HG03025 (cell line): ENCODE data around the gene PLIN5.

Source experiments
- ATAC-seq: cut with Tn5 transposase; IDR thresholded peaks from one replicate; pipeline ENCODE4 v1.9.1; 2021; ENCODE audit warnings: mild to moderate bottlenecking, moderate library complexity; ENCODE audit not compliant: unreplicated experiment, low FRiP score

The PLIN5 gene

GRCh38 chr19:4507804-4508203 lies 27.2 kb downstream of the PLIN5 start:
- ATAC-seq: no peak

DNA sequence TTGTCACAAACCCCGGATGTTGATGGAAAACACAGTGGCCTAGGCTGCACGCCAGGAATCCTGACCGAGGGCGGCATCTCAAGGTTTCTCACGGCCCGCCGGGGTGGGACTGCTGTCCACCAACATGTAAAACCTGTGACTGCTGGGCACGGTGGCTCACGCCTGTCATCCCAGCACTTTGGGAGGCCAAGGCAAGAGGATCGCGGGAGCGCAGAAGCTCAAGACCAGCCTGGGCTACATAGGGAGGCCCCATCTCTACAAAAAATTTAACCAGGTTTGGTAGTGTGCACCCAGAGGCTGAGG lies 27.9 kb downstream of the PLIN5 start:
- no peak for ATAC-seq

DNA sequence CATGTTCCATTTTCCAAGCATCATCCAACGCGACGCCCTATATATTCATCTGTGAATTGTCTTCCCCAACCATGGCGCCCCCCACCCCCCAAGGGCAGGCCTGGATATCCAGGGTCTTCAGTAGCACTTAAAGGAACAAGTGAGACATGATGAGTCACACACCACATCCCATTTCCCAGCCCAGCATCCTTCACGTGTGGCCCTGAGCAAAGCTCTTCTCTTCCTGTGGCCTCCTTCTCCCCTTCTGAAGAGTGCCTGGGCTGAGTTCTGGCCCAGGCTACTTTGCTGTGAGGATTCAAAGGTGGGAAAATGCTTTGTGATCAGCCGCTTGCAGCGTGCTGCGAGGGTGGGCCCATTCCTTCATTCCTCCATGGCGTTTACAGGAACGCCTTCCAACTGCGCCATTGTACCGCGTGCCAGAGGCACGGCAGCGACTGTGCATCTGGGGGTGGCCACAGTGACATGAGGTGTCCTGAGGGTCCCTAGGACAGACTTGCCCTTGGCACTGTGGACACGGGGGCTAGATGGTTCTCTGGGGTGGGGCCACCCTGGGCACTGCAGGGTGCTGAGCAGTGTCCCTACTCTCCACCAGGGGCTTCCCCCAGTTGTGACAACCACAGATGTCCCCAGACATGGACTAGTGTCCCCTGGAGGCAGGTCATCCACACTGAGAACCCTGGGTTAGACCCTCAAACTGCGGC lies 28.4 kb downstream of the PLIN5 start:
- no peak for ATAC-seq

DNA sequence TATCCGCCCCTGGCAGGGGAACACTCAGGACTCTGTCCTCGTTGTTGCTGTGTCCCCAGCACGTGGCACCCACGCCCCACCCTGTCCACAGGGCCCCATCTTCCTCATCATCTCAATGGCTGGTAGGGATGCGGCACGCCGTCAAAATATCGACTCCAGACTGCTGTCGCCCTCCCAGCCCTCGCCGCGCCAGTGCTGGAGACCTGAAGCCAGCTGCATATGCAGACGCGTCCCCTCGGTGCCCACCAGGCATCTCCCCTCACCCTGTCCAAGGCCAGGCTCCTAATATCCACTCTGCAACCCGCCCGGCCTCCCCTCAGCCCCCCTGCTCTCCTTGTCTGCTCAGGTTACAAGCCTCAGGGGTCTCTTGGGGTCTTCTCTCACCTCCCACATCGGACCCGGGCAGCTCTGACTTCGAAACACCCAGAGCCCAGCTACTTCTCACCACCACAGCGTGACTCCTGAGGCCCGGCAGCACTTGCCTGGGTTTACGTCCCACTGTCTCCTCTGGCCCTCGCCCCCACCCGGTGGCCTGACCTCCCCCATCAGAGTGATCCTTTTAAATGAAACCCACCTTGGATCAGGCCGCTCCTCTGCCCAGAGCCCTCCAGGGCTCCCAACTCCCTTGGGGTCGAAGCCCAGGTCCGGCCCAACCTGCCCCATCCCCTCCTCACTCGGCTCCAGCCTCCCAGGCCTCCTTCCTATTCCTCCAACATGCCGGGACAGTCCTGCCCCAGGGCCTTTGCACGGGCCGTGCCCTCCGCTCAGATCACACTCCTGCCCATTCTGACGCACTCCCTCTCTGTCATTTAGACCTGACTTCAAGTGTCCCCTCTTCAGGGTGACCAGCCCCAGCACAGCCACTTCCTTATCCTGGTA lies 29.2 kb downstream of the PLIN5 start:
- no peak for ATAC-seq

- no peak for ATAC-seq
These were observed 30.0 kb downstream of the PLIN5 start for GRCh38 chr19:4504891-4505569.

DNA sequence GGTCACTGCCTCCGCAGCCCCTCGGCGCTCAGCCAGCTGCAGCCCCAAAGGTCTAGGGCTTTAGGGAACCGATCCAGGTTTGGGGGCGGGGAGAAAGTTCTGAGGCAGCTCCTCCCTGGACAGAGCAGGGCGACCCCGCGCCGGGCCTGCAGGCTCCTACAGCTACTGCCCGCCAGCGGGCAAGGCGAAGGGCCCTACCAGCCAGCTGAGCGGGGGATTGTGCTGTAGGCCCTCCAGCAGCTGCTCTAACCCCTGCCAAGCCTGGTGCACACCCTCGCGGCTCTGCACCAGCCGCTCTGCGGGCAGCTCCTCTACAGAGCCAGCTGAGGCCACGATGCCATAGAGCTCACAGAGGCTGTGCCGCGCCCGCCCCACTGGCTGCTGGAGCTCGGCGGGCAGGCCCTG lies 30.7 kb downstream of the PLIN5 start:
- ATAC-seq: no peak

DNA sequence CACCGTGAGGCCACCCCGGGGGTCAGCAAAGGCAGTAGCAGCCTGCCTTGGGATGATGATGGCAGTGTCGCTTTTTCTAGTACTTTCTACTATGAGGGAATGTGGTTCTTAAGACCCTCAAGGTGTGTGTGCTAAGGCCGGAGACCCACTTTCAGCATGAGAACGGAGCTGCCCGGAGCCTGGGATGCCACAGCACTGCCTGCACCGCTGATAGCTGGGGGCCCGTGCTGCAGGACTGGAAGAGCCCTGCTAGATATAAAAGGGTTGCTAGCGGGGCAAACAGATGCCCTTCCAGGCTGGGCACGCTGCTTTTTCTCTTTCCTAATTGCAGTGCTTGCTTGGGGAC lies 31.2 kb downstream of the PLIN5 start:
- no peak for ATAC-seq

DNA sequence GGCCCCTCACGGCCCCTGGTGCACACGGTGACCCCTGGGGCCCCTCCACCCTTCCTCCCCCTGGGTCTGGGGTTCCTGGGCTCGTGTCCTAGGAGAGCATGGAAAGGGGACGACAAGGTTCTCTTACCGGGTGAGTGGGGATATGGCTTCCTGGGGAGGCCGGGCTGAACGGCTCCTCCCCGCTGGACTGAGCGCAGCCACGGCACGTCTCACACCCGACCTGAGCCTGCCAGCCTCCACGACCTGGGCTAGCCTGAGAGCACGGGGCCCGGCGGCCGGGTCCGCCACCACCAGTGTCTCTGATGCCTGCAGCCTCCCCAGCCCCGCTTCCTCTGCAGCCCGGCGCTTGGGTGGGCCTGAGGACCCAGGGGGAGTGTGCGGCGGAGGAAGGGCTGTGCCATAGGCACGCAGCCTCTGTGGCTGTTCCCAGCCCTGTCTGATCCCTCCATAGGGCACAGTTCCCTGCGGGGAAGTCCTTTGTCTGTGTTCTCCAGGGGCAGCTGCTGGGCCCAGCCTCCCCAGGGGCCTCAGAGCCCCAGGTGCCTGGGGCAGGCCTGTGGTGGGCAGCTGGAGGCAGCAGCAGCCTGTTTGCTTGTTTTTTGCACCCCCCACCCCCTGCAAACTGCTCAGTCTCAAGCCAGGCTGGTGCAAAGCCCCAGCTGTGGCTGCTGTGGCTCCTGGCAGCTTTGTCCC lies 31.7 kb downstream of the PLIN5 start:
- no peak for ATAC-seq

GRCh38 chr19:4502282-4503131 lies 32.5 kb downstream of the PLIN5 start:
- no peak for ATAC-seq

DNA sequence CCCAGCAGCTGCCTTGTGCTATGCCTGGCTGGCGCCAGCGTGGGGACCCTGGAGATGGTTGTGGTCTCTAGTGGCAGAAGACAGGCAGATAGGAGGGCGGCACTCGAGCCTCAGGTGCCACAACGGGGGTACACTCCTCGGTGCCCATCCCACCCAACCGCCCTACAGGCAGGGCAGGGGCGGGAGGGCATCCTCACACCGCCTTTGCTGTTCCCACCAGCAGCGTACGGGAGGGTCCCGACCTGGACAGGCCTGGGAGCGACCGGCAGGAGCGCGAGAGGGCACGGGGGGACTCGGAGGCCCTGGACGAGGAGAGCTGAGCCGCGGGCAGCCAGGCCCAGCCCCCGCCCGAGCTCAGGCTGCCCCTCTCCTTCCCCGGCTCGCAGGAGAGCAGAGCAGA lies 33.3 kb downstream of the PLIN5 start:
- no peak for ATAC-seq

DNA sequence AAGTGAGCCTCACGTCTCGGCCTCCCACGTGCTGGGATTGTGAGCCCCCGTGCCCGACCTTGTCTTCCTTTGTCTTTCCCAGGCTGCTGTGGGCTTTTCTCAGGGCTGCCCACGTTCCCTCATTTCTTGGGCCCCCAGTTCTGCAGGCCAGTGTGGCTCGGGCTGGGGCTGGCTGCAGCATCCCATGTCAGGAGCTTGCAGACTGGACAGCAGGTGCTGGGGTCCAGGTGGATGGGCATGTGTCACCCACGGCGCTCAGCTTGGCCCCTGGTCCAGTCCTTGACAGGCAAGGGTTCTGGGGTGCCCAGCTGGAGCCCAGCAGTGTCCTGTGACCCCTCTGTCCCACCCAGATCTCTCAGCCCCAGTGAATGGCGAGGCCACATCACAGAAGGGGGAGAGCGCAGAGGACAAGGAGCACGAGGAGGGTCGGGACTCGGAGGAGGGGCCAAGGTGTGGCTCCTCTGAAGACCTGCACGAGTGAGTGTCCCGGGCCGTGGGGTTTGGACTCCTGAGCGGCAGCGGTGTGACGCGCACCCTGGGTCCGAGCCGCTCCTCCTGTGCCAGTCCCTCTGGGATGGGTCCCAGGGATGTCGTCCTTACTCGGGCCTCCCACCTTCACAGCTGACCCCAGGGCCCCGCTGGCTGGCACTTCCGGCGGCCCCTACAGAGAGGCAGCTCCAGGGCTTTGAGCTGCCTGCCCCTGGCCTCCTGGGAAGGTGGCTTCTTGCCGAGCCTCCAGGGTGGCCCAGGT lies 34.0 kb downstream of the PLIN5 start:
- no peak for ATAC-seq

DNA sequence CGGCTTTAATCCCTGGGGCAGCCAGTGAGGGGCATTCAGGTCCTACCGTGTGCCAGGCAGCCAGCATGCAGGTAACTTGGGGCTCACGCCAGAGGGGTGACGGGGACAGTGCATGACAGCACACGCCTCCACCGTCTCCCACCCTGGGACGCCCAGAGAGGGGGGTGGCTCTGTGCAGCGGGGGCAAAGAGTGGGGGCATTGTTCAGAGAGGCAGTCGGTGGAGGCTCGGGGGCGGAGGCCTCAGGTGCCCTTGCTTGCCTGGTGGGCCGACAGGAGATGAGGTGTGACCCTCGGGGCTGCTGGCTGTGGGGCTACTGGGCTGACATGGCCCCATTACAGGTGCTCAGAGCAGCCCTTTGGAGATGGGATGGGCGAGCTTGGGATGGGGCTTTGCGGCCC lies 35.2 kb downstream of the PLIN5 start:
- no peak for ATAC-seq

DNA sequence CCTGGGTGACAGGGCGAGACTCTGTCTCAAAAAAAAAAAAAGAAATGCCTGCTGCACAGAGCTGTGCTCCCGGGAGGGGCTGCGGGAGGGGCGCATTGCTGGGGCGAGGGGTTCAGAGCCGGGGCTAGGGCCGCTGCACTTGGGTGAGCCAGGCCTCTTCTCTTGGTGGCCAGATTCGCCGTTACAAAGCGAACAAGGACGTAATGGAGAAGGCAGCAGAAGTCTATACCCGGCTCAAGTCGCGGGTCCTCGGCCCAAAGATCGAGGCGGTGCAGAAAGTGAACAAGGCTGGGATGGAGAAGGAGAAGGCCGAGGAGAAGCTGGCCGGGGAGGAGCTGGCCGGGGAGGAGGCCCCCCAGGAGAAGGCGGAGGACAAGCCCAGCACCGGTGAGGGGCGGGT lies 35.7 kb downstream of the PLIN5 start:
- no peak for ATAC-seq

DNA sequence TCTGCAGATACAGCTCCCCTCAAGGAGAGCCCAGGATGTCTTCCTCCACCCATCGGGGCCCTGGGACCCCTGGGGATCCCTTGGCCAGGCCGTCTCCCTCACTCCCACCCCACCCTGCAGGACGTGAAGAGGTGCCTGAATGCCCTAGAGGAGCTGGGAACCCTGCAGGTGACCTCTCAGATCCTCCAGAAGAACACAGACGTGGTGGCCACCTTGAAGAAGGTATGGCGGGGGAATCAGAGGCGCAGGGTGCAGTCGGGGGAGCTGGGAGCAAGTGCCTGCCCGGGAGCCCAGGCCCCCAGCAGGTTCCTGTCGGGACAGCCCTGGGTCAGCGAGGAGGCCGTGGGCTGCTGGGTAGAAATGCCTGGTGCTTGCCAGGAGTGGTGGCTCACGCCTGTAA lies 36.3 kb downstream of the PLIN5 start:
- ATAC-seq: no peak

DNA sequence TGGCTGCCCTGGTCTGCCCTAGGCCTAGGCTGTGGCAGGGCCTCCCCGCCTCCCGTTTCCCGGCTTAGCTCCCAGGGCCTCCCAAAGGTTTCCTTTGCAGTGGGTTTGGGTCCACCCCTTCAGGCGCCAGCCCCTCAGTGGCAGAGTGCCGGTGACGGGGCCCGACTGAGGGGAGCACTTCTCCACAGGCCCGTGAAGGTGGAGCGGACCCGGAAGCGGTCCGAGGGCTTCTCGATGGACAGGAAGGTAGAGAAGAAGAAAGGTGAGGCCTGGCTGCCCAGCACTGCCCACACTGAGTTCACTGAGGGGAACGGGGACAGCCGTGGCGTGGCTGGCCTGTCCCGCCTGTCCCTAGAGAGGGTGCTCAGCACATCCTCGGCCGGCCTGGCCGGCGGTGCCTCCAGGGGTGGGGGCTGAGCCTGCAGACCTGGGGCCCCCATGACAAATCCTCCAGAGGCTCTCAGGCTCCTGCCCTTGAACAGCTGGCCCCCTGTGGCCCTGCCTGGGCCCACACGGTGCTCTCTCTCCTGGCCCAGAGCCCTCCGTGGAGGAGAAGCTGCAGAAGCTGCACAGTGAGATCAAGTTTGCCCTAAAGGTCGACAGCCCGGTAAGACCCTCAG lies 37.1 kb downstream of the PLIN5 start:
- ATAC-seq: no peak

DNA sequence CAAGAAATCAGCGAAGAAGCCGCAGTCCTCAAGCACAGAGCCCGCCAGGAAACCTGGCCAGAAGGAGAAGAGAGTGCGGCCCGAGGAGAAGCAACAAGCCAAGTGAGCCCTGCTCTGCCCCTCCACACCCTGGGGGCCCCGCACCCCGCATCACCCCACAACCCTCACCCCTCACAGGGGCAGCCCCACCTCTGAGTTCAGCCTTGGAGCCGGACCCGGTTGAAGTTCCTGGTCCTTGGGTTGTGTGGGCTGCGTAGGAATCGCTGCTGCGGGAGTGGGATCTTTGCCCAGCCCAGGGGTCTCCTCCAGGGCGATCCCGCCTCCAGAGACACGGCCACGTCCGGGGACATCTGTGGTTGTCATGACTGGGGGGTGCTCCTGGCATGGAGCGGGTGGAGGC lies 38.7 kb downstream of the PLIN5 start:
- no peak for ATAC-seq

DNA sequence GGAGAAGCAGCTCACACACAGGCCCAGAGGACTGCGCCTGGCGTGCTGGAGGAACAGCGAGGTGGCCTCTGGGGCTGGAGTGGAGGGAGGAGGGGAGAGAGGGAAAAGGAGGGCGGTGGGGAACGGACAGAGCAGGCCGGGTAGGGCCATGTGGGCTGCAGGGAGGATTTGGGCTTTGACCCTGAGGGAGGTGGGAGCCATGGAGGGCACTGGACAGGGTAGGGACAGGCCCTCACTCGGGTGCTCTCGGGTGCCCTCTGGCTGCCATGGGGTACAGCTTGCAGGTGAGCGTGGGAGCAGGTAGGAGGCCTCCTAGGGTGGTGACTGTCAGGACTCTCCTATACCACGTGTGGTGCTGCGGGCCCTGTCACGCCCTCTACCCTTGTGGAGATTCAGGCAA lies 39.6 kb downstream of the PLIN5 start:
- no peak for ATAC-seq

DNA sequence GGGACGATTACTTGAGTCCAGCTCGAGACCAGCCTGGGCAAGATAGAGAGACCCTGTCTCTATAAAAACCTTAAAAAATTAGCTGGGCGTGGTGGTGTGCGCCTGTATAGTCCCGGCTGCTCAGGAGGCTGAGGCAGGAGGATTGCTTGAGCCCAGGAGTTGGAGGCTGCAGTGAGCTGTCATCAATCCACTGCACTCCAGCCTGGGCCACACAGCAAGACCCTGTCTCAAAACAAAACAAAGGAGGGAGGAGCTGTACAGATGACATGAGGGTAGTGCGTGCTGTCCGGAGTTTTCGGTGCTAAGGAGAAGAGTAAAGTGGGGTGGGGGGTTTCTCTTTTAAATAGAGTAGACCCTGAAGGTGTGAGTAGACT lies 40.3 kb downstream of the PLIN5 start:
- no peak for ATAC-seq
